K562 (cell line): ENCODE results near the gene AKAP13.

Source experiments
- CTCF ChIP-seq, 3 experiments: IDR thresholded peaks in 2 of 3; conservative IDR thresholded peaks in 1 of 3; 2 replicates each; pipeline ENCODE4 v1.5.1; 2011 to 2012; ENCODE audit warnings: low read length in 3 of 3, mild to moderate bottlenecking in 3 of 3, control low read depth in 2 of 3, improper control_type of control experiment in 1 of 3, inconsistent platforms in 1 of 3, low read depth in 1 of 3, mixed read lengths in 1 of 3, moderate library complexity in 1 of 3; ENCODE audit not compliant: insufficient read depth in 2 of 3
- DMBX1 ChIP-seq: fragments of 250-450 bp; sonication (Bioruptor Pico); IDR thresholded peaks from 2 replicates; pipeline ENCODE4 v1.8.0; 2022; ENCODE audit warnings: inconsistent platforms, mild to moderate bottlenecking, moderate library complexity, borderline replicate concordance
- HDAC3 ChIP-seq: fragments of 450-650 bp; IDR thresholded peaks from 2 replicates; pipeline ENCODE4 v1.6.1; 2018; ENCODE audit warnings: borderline replicate concordance, mild to moderate bottlenecking, moderate library complexity; ENCODE audit not compliant: partially characterized antibody
- HDAC6 ChIP-seq: IDR thresholded peaks from 2 replicates; pipeline ENCODE4 v1.6.1; 2012; ENCODE audit warnings: low read depth, mild to moderate bottlenecking, control low read depth, inconsistent platforms, low read length, moderate library complexity
- KAT8 ChIP-seq: fragments of 450-650 bp; IDR thresholded peaks from 2 replicates; pipeline ENCODE4 v1.6.1; 2016; ENCODE audit warnings: low read depth, mild to moderate bottlenecking
- NKRF ChIP-seq: fragments of 450-650 bp; IDR thresholded peaks from 2 replicates; pipeline ENCODE4 v1.6.1; 2016; ENCODE audit warnings: borderline replicate concordance
- SMAD1 ChIP-seq: fragments of 150-350 bp; IDR thresholded peaks from 2 replicates; pipeline ENCODE4 v1.6.1; 2014; ENCODE audit warnings: low read length, low read depth; ENCODE audit not compliant: partially characterized antibody
- U2AF2 ChIP-seq: fragments of 200-400 bp; formaldehyde crosslinking; optimal IDR thresholded peaks from 2 replicates; pipeline ENCODE3; 2017; ENCODE audit warnings: low read depth, mild to moderate bottlenecking, low read length
- ZNF212 ChIP-seq: fragments of 450-650 bp; formaldehyde crosslinking; IDR thresholded peaks from 2 replicates; pipeline ENCODE4 v1.4.0; 2020; ENCODE audit warnings: mild to moderate bottlenecking
- ZNF277 ChIP-seq: fragments of 250-450 bp; sonication (Bioruptor Pico); IDR thresholded peaks from 2 replicates; pipeline ENCODE4 v1.8.0; 2022; ENCODE audit warnings: inconsistent platforms, mild to moderate bottlenecking, moderate library complexity, borderline replicate concordance
- ZNF589 ChIP-seq: fragments of 200-800 bp; sonication (Bioruptor generic); IDR thresholded peaks from 2 replicates; pipeline ENCODE4 v1.6.1; 2016; ENCODE audit warnings: low read depth, missing genetic modification characterization, missing compliant biosample characterization

- TF ChIP-seq HDAC6 (no peak), DMBX1 (no peak), SMAD1 (no peak), ZNF589 (CRISPR knock-in tag) (no peak), KAT8 (no peak), CTCF (IDR thresholded peaks at IDR 0.05 in 2 of 3, conservative IDR thresholded peaks at IDR 0.05 in 1 of 3; ENCODE audit: insufficient read depth in 2 of 3, low read depth in 1 of 3, low read length in 3 of 3) (no peak), ZNF277 (no peak), NKRF (no peak), ZNF212 (CRISPR knock-in tag) (no peak), HDAC3 (no peak), U2AF2 (no peak)
Observed at GRCh38 chr15:85353516-85353915, 26.9 kb upstream of the AKAP13 start.
